Retina (tissue), 1 donor: ENCODE data around the gene DTWD1.
"Not testable (repeated sequence)": the region's sequence is repeated elsewhere in the genome, so short reads cannot be mapped to it uniquely, and the experiment has no call there.

ENCODE experiments used
- DNase-seq: peaks from one replicate; pipeline ENCODE4 v3.0.0-alpha.2; 2016

DTWD1 gene

DNA sequence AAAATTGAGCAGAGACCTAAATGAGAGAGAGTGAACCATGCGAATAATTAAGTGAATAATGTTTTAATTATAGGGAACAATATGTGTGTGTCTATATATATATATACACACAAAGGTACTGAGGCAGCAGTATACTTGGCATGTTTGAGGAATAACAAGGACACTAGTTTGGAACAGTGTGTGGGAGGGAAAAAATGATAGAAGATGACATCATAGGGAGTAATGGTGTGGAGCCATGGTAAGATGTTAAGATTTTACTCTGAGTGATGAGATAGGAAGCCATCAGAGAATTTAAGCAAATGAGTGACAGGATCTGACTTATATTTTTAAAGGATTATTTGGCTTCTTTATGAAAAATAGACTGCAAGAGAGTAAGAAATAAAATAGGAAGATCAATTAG lies 29.1 kb downstream of the DTWD1 start:
- DNase-seq: no peak

DNA sequence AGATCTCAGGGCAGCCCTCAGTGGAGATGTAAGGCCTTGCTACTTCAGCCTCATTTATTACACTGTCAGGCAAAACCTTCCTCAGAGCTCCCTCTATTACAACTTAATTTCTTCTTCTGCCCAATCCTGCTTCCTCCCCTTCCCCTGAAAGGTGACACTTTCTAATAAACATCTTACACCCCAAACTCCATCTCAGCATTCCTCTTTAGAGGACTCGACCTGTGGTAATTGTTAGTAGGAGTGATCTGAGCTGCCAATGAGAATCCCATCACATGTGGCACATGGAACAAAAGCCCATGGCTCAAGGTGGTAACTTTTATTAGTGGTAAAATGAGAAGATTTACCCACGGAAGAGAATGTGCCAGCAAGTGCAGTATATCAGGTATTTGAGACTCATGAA lies 29.8 kb downstream of the DTWD1 start:
- DNase-seq: no peak

DNA sequence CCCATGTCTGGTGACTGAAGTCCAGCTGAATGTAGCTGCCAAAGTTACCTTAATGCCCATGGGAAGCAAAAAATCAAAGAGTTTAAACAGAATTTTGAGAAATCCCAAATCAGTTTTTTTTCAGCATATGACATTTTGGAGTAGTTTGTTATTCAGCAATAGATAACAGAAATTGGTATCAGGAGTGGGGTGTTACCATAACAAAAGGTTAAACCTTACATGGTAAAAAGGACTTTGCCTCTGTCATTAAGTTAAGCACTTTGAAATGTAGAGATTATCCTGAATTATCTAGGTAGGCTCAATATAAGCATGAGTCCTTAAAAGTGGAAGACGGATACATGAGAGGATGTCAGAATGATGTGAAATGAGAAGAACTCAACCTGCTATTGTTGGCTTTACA lies 32.1 kb downstream of the DTWD1 start:
- DNase-seq: no peak

DNA sequence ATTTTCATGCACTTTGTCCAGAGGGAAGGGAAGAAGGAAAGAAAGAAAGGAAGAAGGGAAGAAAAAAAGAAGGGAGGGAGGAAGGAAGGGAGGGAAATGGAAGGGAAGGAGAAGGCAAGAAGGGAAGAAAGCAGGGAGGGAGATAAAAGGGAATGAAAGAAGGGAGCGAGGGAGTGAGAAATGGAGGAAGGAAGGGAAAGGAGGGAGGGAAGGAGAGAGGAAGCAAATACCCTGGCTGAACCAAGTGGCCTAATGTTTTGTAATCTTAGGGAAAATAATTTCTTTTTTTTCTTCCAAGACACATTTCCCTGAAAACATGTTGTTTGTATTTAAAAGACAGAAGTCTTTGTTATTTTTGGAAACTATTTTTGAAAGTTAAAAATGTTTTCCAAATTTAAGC lies 35.9 kb downstream of the DTWD1 start:
- no peak for DNase-seq

DNA sequence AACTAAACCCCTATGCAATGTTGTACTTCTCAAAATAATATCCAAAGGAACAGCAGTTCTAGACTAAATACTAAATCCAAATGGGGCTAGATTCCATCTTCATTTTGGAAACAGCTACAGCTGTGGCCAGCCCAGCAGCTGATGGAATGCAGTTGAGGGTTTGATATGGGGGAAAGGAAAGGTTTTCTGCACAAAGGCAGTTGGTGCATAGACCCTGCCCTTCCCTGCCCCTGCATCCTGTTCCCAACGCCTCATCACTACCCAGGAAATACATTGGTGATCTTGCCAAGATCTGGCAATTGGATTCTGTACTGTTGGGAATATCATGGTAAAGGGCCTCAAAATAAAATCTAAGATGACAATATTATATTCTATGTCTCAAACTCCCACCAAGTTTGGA lies 43.9 kb downstream of the DTWD1 start:
- DNase-seq: no peak

DNA sequence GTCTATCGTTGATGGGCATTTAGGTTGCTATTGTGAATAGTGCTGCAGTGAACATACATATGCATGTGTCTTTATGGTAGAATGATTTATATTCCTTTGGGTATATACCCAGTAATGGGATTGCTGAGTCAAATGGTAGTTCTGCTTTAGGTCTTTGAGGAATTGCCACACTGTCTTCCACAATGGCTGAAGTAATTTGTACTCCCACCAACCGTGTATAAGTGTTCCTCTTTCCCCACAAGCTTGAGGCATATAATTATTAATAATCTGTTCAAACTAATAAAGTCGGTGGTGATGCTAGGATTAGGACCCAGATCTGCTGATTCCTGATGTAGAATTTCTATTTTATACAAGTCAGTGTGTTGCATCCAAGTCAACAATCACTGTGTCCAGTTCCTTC lies 45.6 kb downstream of the DTWD1 start:
- not testable (repeated sequence) for DNase-seq

DNA sequence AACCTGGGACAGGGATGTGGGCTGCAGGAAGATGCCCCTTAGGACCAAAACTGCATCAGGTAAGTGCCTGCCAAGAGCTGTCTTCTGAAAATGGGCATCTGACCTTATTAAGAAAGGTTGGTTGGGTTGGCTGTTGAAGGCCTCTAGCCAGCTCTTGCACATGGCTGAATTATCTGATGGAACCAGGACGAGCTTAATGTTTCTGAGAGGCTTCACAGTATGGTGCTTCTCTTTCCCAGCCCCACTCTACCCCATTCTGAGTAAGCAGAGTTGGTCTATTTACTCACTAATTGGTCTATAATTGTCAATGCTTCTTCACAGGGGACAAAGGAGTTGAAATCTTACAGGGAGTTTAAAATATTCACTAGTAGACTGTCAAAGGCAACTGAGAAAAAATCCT lies 48.4 kb downstream of the DTWD1 start:
- DNase-seq: peak; percentile 43

DNA sequence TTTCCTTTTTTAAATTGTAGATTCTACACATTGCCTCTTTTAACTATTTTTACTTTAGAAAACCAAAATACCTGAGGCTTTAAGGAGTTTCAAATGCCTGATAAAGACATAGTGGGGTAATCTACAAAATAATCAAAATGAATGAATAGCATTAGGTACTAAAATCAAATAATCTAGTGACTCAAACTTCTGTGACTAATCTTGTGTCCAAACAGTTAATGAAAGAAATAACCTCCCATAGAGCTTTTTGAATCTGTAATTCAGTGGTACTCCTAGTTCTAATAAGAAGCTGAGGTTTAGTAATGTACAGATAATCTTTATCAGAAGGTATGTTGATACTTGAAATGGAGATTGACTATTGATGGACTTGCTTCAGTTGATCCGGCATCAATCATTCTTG lies 53.0 kb downstream of the DTWD1 start:
- no peak for DNase-seq

DNA sequence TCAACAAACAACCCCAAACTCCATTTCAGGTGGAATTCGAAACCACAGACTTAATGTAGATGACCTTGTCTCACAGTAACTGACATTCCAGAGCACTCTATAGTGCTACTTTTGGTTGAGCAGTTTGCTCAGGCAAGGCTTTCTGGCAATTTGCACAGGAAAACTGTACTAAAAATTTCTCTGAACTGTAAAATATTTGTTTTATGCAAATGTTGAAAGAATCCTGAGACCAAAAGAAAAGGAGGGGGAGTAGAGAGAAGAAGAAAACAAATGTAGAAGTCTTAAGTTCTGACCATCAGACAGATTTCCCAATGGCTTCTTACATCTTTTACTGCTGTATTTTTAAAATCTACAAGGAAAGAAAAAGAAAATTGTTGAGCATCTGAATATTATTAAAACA lies 53.5 kb downstream of the DTWD1 start:
- DNase-seq: no peak

DNA sequence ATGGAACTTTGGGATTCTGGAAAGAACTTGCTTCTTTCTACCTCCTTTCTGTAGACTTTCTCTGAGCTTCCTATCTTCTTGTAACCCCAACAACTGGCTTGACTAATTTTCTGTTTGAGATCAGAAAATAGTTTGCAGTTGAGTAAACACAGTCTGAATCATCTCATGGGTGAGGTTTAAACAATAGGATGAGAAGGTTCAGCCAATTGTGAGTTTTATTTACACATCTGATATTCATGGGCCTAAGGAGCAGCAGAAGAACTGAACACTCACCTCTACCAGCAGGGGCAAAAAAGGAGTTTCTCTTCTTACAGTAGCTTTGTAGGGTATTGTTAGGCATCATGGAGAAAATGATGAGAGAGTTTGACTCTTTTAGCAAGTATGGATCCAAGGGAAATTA lies 54.2 kb downstream of the DTWD1 start:
- DNase-seq: peak; percentile 15

DNA sequence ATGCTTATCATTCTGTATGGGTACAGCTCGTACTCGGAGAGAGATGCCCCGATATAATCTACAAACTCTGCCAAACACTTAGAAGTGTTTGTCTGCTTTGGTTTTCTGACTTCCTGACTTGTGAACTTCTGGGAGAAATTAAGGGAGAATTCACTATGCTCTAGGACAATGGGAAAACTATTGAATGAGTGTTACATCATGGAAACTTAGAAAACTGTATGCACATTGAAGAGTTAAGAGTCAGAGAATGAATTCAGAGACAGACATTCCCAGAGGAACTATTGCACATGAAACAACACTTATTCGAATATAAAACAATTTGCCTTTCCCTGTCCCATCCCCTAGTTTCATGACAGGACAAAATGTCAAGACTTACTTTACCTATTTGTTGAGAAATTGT lies 57.8 kb downstream of the DTWD1 start:
- no peak for DNase-seq

DNA sequence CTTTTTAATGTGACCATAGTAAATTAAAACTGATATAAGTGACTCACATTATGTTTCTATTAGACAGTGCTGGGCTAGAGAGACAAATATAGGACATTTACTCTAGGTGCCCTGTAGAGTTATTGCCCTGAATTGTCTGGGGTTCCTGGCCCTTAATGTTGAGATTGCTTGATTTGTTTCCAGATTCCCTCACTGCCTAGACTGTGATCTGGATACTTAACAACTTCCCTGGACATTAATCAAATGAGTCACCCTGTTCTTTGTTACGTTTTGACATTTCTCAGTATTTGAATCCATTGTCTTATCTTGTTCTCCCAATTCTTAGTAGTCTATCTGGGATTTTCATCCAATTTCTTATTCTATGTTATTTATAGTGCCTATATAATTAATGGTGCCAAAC lies 65.8 kb downstream of the DTWD1 start:
- no peak for DNase-seq

DNA sequence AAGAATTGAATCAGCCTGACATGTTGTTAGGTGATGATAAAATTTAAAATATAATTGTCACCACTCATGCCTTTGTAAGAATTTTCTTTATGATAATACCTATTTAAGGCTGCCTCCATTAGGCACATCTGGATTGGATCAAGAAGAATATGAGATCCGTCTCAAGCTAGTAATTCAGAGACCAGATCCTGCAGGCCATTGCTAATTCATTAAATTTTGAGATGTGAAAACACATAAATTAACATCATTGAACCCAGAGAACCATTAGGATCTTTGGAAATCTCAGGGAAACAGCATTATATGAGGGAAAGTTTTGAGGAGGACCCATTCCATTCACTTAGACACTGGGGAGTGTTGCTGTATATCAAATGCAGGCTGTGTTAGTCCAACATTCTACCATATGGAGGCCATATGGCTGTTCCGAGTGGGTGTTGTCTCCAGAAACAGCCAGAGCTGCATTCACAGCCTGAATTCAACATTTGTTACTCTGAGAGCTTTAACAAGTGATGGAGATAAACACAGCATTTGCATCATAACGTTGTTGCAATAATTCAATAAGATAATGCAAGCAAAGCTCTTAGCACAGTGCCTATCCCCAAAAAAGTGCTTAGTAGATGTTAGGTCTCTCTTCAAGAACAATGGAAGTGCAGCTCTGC lies 67.4 kb downstream of the DTWD1 start:
- no peak for DNase-seq

DNA sequence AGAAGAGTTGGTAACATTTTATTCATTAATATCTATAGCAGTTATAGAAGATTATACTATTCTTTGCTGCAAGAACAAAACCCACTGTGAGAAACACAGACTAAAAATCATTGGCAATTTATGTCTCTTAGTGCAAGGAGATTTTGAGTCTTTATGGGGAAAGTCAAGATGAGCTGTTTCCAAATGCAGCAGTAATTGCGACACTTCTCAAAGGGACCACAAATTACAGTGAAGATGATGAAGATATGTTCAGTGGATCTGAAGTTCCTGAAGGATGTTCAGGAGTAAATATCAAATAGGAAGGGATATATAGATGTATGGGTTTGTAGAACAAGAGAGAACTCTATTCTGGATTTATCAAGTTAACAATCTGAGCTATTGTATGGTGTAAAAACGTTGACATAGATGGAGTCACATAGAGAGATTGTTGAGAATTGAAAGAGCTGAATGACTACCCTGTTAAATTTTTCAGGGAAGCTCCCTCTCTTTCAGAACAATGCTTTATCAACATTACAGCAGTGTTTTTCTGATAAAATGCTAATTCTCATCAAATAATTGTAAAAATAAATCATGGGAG lies 71.8 kb downstream of the DTWD1 start:
- no peak for DNase-seq

DNA sequence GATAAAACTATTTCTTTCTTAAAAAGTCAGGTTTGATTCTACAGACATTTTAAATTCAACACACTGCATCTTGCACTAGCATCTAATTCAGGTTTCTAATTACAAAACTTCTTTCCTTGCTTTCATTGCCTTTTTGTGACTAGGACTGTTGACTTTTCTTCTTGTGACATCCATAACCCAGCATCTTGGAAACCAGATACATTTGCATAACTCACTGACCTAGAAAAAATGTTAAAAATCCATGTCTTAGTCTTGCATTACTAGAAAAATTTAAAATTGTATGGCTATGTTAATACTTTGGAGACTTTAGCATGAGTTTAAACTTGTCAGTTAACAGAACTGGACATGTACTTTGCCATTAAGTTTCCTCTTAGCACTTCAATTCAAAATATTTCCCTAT lies 72.7 kb downstream of the DTWD1 start:
- DNase-seq: no peak

DNA sequence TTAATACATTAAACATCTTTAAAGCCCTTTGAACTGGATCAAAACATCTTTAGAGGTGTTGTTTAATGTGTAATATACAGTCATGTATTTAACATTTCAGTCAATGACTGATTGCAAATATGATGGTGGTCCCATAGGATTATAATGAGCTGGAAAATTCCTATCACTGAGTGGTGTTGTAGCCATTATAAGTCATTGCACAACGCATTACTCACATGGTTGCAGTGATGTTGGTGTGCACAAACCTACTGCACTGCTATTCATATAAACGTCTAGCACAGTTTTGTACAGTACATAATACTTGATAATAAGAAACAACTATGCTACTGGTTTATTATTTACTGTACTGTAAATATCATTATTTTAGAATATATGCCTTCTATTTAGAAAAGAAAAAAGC lies 75.6 kb downstream of the DTWD1 start:
- DNase-seq: no peak

DNA sequence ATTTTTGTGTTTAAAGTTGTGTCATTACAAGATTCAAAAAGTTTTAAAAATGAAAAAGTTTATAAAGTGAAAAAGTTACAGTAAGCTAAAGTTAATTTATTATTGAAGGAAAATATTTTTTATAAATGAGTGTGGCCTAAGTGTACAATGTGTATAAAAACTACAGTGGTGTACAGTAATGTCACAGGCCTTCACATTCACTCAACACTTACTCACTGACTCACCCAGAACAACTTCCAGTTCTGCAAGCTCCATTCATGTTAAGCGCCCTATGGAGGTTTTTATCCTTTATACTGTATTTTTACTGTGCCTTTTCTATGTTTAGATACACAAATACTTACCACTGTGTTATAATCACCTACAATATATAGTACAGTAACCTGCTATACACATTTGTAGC lies 76.3 kb downstream of the DTWD1 start:
- no peak for DNase-seq

DNA sequence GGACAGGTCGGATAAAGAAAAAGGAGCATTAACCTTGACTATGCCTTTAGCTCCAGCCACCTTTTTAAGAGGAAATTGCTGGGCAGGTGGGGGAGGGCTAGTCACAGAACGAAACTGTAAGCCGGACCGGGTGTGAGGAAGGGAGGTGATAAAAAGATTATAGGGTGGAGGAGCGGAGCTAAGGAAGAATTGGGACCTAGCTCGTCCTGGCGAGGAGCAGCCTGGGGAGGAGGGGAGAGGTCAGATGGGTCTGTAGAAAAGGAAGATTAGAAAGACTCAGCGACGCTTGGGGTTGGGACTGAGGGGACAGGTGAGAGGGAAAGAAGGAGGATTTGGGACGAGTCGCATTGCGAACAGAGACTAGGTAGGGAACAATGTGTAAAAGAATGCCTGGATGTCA lies 82.1 kb downstream of the DTWD1 start:
- not testable (repeated sequence) for DNase-seq
